ENCODE data around the gene POLDIP2.

DNA sequence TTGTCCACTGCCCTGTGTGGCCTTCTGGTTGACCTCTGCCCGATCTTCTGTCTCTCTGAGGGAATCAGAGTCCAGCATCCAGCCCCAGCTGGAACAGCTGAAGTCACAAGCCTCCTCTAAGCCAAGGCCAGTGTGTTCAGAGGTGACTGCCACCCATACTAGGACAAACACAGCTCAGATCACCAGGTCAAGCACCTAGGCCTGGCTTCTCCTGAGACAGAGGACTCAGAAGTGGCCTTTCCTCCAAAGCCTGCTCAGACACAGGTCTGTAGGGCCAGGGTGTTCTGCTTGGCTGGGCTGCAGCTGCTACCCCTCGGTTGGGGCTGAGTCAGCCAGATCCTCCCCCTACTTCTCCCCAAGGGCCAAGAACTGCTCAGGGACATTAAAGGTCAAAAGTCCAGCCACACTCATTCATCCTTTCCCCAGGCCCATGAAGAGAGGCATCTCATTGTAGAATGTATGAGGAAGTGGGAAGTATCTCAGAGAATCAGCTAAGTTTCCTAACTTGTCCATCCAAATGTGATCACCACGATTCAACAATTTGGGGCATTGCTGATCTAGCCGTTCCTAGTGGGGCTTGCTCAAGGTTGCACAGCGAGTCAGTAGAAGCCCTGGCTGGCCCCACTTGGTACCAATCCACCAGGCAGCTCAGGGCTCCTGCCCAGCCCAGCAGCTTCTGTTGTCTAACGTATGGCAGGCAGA is 41.1 kb upstream of the POLDIP2 start:
- TF ChIP-seq, protein P1, sequence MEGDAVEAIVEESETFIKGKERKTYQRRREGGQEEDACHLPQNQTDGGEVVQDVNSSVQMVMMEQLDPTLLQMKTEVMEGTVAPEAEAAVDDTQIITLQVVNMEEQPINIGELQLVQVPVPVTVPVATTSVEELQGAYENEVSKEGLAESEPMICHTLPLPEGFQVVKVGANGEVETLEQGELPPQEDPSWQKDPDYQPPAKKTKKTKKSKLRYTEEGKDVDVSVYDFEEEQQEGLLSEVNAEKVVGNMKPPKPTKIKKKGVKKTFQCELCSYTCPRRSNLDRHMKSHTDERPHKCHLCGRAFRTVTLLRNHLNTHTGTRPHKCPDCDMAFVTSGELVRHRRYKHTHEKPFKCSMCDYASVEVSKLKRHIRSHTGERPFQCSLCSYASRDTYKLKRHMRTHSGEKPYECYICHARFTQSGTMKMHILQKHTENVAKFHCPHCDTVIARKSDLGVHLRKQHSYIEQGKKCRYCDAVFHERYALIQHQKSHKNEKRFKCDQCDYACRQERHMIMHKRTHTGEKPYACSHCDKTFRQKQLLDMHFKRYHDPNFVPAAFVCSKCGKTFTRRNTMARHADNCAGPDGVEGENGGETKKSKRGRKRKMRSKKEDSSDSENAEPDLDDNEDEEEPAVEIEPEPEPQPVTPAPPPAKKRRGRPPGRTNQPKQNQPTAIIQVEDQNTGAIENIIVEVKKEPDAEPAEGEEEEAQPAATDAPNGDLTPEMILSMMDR (IDR thresholded peaks at IDR 0.05; ENCODE audit: insufficient read depth, low read depth, low read length) = no peak
- TF ChIP-seq EZH2 (IDR thresholded peaks at IDR 0.05; ENCODE audit: insufficient read depth, low read length) = no peak
